NCI-H187 treated with DMSO at 0.1 percent for 48 hours (cell line): ENCODE results near the gene ATP8B3.

Source experiments
- DNase-seq: peaks from one replicate; lab custom pipeline; 2025; lab: John Stamatoyannopoulos, UW

The ATP8B3 gene

DNA sequence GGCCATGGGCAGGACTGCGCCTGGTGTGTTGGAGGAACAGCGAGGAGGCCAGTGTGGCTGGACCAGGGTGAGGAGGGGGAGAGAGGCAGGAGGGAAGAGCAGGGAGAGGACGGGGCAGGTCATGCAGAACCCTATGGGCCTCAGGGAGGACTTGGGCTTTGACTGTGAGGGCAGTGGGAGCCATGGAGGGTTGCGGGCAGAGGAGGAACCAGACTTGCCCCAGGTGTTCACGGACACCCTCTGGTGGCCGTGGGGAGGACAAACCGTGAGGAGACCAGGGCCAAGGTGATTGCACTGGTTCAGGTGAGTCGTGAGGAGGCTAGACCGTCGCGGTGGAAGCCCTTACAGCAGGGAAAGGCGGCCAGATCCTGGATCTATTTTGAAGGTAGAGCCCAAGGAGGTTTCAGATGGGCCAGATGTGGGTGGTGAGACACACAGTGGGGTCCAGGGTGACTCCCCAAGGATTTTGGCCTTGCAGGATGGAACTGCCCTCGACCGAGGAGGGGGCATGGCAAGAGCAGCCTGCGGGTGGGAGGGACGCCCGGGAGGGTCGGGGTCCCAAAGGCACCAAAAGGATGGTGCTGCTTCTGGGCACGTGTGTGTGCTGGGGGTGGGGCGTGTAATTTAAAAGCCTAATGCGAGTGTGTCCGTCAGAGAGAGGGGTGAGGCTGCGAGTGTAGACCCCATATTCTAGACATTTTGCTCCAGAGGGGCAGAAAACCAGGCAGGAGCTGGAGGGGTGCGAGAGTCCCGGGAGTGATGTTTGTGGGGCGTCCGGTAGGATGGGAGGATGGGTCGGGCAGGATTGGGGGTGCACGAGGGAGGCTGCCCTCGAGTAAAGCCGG, 39.0 kb upstream of the ATP8B3 start:
- DNase-seq = no peak

DNA sequence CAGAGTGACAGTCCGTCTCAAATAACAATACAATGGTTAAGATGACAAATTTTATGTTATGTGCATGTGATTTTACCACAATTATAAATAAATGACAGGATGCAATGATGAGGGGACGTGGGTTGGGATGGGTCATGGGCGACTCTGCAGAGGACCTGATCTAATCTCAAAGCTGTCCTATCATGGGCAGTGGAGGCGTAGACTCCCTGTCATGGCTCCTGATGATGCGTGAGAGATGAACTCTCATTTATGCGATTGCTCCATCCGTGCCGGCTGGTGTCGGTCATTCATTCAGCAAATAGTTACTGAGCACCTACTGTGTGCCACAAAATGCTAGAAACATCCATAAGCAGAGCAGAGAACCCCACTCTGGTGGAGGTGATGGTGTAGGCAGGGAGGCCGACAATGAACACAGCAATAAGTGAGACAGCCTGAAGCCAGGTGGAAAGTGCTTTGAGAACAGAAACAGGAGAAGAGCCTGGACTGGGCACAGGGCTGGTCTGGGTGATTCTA, 37.9 kb upstream of the ATP8B3 start:
- no peak for DNase-seq

DNA sequence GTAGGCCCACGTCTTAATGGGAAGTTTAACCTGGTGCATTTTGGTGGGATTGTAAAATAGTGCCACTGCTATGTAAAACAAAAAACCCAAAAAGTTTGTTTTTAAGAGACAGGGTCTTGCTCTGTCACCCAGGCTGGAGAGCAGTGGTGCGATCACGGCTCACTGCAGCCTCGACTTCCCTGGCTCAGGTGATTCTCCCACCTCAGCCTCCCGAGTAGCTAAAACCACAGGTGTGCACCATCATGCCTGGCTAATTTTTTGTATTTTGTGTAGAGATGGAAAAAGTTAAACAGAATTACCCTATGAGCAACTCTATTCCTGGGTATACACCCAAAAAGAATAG, 37.0 kb upstream of the ATP8B3 start:
- no peak for DNase-seq

DNA sequence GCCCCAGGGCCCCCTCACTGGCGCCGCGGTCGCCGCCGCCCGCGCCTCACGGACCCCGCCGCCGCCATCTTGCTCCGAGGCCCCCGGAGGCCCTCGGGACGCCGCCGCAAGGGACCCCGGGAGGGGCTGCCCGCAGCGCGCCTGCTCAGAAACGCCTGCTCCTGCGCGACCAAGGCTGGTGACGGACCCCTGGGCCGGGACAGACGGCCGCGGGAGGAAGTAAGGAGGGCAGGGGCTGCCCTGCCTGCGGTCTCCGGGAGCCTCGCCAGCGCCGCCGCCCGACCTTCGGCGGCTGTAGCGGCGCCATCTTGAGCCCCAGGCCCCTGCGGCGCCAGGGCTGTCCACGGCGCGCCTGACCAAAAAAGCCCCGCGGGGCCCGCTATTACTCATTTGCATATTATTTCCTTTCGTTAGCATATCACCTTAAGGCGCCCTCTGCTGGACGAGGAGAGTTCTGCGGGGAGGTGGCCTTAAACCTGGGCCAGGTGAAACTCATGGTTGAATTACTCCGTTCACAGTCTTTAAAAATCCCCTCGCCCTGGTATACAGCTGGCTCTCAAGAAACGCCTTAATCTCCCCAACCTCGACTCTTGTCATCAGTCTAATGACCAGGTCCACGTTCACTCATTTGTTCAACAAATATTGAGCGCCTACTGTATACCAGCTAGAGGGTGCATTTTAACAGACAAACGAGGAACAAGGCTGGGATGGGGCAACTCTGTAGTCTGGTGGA, 36.5 kb upstream of the ATP8B3 start, which contains the start of gene REXO1:
REXO1 (minus strand) TSS at position 85 of the 733 bp plus-strand sequence. CDS start 125 bp downstream, outside the sequence.
- DNase-seq = peak; percentile 80

DNA sequence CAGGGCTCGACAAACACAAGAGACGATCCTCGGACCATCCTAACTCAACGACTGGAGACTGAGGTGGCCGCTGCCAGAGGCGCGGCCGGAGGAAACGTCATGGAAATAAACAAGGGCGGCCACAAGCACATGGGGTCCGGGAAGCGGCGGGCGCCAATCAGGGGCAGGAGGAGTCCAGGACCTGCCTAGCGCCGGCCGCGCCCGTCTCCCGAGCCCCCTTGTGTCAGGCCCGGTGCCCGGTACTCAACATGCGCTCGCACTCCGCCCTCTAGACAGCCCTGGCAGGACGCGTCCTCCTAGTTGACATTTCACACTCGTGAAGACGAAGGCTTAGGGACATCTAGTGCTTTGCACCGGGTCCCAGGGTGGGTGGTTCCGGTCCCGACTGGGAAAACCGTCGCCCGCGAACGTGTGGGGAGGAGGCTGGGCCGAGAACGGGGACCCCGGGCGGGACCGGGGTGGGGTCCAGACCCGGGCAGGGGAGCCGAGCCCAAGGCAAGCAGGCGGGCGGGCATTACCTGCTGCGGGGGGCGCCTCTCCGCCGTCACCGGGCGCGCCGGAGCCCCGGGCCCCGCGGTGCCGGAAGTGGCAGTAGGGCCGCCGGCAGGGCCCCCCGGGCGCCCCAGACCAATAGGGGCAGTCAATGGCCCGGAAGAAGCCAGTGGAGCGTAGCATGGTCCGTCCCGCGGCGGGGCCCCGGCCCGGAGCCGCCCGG, 35.8 kb upstream of the ATP8B3 start:
- no peak for DNase-seq

DNA sequence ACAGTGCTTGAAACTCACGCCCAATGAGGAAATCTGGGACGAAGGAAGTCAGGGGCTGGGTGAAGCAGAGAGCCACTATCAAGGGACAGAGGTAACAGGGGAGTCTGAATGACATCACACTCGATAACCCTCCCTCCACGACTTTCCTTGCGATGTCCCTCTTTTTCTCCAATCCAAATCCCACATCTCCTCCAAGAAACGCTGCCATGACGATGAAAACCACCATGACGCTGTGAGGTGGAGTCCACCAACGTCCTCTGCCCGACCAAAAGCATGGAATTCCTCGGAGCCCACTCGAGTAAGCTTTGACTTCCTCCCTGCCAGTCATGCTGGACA, 35.2 kb upstream of the ATP8B3 start:
- DNase-seq = no peak

DNA sequence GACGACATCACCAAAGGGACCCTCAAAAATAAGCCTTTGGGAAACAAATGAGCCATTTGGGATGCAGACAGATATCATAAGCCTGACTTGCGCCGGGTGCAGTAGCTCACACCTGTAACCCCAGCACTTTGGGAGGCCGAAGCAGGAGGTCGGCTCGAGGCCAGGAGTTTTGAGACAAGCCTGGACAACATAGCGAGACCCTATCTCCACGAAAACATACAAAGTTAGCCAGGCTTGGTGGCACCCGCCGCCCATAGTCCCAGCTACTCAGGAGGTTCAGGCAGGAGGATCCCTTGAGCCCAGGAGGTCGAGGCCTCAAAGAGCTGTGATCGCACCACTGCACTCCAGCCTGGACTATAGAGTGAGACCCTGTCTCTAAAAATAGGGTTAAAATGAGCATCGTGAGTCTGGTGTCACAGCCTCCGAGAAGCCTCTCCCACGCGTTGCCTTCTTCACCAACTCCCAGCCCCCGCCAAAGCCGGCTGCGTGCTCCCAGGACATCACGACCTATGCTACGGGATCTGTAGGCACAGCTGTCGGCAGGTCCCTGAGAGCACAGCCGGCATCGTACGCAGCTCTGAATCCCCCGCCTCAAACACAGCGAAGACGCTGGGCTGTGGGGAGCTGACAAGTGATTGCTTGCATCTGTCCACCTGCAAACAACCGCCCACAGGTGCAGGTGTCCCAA, 34.6 kb upstream of the ATP8B3 start:
- no peak for DNase-seq

DNA sequence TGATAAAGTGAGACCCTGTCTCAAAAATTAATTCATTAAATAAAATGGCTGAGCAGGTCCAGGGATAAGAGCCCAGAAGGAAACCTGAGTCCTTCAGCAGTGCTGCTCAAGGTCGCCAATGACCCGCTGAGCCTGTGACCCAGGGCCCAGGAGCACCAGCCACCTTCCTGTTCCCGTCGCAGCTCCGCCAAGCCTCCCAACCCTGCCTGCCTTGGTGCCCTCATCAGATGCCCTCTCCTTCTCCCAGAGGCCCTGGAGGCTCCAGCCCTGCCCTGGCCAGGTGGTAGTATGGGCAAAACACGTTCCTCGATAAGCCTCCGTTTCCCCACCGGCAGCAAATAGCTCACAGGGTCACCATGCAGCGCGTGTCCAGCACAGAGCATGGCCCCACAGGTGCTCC, 33.6 kb upstream of the ATP8B3 start:
- no peak for DNase-seq

DNA sequence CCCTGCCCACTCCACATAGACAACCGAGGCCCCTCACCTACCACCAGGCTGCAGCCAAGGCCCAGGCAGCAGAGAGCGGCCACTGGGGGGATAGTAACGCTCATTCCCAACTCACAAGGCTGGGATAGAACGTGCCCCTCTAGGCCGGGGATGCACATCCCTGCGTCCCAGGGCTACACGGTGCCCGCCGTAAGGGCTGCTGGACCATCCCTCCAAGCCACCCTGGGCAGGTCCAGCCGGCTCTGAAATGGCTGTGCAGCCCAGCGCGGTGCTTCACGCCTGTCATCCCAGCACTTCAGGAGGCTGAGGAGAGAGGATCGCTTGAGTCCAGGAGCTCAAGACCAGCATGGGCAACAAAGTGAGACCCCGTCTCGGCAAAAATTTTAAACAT, 33.0 kb upstream of the ATP8B3 start:
- DNase-seq = no peak

DNA sequence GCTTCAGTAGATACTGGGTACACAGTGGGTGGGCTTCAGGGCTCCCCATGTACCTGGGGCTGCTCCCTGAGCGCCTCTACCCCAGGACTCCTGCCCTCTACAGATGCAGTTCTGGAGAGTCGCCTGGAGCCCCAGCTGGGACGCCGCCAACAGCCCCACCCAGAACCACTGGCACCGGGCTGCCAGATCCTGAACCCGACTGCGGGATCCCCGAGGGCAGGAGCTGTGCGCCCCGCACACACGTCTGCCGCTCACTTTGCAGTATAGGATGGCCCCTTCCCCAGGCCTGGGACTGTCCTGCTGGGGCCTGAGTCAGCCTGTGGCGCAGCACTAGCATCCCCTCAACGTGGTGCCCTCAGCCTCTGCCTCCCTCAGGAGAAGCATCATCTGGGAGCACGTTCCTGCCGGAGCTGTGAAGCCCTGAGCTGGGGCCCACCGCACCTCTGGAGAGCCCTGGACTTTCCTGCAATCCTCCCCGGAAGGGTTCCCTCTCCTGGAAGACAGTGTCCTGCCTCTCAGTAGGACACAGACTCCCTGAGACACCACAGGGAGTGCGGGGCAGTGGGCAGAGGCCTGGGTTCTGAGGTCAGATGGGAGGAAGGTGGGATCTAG, 32.5 kb upstream of the ATP8B3 start:
- DNase-seq = no peak

DNA sequence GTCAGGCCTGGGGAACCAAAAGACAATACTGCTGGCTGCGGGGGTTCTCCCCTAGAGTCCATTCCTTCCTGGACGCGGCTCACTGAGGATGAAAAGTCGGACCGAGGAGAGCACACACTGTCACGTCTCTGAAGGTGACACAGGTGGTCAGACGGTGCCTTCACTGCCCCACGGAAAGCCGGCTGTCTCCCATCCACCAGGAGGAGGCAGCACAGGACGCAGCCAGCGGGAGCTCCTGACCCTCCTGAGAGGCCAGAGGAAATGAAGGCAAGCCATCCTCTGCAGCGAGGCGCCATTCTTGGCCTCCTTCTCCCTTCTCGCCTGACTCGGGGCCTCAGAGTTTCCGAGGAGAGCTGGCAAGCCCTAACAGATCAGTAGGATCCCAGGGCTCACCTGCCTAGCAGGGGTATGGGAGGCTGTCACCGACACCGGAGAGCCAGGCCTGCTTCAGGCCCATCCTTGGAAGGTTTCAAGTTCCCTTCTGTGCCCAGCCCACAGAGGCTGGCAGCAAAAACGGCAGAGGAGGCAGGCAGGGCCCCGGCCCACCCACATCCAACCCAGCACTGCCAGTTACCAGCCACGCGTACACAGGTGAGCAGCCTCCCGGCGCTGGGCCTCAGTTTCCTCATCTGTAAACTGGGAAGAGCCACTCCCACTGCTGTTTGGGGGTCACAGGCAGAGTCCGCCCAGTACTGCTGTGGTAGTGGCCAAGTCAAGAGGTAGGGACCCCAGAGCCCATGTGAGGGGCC, 31.7 kb upstream of the ATP8B3 start:
- no peak for DNase-seq

DNA sequence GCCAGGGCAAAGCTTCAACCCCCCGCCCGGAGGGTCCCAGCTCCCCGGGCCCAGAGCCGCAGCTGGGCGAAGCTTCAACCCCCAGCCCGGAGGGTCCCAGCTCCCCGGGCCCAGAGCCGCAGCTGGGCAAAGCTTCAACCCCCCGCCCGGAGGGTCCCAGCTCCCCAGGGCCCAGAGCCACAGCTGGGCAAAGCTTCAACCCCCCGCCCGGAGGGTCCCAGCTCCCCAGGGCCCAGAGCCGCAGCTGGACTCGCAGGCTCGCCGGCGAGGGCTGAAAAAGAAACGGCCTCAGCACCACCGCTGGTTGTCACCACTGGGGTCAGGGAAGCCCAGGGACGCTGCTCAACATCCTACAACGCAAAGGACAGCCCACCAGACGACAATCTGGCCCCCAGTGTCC, 31.0 kb upstream of the ATP8B3 start:
- DNase-seq = no peak

DNA sequence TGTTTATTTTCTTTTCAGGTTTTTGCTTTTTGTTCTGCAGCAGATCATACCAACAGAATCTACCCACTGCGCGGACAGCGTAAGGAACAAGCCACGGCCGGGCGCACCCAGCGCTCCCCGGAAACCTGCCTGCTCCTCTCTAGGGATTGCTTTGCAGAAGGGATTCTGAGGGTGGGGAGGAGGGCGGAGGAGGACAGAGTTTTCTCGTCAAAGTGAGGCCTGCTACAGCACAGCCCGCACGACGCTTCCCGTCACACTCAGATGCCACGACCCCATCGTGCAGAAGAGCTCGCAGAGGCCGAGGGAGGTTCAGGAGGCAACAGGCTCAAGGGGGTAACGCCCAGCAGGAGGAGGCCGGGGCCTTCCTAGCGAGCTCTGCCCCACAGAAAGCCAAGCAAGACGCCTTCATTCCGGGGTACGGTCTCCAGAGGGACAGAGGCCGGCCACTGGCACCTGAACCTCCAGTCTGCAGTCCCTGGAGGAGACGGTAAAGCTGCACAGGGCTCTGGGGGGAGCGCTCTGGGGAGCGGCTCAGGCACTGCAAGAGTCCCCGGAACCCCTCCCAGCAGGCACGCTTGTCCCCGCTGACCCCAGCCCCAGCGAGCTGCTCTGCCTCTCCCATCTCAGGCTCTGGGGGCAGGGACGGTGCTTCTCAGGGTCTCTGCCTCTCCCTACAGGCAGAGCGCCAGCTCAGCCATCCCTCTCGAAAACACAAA, 29.3 kb upstream of the ATP8B3 start:
- DNase-seq = no peak

DNA sequence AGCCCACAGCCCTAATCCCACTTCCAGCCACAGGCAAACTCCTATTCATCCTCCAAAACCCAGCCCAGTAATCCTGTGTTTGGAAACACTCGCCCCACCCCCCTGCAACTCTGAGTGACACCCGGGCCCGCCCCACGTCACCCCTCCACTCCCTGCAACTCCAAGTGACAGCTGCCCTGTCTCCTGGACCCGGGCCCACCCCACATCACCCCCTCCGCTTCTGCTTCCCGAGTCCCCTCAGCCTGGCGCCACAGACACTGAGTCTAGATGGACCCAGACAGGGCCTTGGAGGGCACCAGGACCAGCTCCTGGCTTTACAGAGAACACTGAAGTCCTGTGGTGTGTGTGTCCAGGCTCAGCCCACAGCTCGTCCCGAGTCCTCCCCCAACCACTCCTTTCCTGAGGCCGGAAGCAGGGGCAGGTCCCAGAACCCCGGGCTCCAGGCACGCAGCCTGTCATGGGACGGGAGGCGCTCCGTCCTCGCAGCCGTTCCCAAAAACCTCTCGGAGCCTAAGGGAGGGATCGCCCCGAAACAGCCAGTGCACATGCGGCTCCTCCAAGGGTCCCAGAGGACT, 28.6 kb upstream of the ATP8B3 start:
- no peak for DNase-seq

DNA sequence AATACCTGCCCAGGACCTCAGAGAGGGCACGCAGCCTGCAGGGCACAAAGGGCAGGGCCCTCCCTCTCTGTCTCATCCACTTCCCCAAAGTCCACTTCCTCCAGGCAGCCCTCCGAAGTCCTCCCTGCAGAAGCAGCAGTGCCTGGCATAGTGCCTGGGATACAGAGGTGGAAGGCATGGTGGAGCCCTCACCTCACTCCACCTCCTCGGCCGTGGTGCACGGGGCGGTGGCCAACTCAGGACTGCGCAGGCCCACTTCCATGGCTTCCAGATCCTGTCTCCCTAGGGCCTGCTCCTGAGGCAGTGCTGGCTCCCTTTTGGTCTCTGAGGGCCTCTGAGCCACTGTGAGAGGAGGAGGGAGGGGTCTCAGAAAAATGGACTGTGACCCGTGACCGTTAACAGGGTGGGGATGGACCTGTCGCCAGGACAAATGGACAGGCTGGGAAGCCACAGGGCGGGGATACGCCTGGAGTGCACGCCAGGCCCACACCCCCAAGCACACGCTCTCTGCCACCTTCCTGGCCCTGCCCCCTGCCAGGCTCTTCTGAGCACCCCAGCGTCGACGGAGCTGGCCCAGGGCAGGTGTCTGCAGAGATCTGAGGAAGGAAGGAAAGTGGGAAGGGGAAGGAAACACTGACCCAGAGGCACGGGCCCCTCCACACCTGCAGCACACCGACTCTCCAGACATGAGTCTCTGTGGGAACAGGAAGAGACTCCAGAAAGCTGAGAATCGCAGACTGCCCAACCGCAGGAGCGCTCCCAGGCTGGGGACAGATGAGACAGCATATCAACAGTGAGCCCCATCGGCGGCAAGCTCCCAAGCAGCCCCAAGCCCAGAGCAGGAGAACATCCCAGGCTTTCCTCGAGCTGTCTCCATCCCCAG, 27.8 kb upstream of the ATP8B3 start:
- DNase-seq = no peak

DNA sequence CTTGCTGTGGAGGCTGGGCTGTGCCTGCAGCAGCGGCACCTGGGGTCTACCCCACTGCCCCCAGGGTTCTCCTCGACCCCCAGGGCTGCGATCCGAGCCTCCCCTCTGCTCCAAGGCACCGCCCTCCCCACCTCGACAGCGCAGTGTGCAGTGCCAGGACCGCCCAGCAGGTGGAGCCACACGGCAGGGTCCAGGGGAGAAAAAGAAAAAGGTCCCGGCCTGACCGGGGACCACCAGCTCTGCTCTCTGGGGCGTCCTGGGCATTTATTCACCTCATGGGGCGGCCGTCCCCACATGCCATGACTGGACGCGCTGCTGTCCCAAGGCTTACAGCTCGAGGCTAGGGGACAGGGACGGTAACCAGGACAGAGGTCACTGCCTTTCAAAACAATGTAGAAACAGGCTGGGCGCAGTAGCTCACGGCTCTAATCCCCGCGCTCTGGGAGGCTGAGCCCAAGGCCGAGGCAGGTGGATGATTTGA, 25.6 kb upstream of the ATP8B3 start:
- DNase-seq = no peak

DNA sequence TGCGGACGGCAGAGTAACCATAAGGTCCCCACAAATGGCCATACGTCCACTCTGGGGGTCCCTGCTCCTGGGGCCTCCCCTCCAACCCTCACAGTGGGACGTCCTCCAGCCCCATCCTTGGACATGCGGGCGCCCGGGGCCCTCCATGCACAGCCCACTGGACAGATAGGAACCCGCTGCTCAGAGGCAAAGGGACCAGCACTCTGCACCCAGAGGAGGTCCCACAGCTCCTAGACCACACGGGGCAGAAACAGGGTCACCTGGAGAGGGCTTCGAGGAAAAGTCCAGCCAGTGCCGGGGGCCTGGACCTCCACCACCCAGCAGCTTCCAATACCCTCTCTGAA, 25.1 kb upstream of the ATP8B3 start:
- no peak for DNase-seq

DNA sequence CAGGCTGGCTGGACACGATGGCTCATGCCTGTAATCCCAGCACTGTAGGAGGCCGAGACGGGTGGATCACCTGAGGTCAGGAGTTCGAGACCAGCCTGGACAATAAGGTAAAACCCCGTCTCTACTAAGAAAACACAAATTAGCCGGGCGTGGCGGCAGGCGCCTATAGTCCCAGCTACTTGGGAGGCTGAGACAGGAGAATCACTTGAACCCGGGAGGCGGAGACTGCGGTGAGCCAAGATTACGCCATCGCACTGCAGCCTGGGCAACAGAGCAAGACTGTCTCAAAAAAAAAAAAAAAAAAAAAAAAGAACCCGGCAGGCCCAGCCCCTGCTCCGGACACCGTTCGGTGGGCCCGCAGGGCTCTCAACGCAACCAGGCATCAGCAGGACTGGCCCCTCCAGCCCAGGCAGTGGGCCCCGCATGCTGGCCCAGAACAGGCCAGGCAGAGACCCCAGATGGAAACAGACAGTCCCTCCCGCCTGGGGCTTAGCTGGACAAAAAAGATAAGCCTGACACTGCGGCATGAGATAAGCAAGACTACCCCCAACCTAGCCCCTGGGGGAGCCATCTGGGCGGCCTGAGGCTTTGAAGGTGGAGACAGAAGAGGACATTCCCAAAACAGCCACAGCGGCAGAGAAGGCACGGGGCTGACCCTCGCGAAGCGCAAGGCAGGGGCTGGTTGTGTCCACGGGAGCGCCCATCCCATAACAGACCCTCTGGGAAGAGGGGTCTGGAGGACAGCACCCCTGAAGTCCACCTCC, 24.6 kb upstream of the ATP8B3 start:
- DNase-seq = no peak
